H1 (cell line): ENCODE data around the gene SLC4A11. TPM values are rescaled to one million over a fixed set of nuclear protein-coding genes. Genes with fewer than 3 reads are reported as not detected.

Experiments
- CTCF ChIA-PET: fragments of 300-600 bp; sonication (Branson Sonifier 250); formaldehyde crosslinking; loops from one replicate; lab custom pipeline; 2021; ENCODE audit not compliant: partially characterized antibody; lab: Charles Lee
- POLR2A ChIA-PET: fragments of 300-600 bp; sonication (Branson Sonifier 250); formaldehyde crosslinking; loops from one replicate; lab custom pipeline; 2021; ENCODE audit warnings: inconsistent platforms; ENCODE audit not compliant: partially characterized antibody; lab: Charles Lee
- DNase-seq, 2 experiments: peaks; one replicate each; pipeline versions ENCODE4 v3.0.0 to v3.0.0-alpha.2; 2010 to 2022; ENCODE audit warnings: low spot score in 2 of 2, low read depth in 1 of 2, mixed read lengths in 1 of 2
- FAIRE-seq: peaks from 2 replicates; lab custom pipeline; 2011; peaks lifted over from hg19 to GRCh38; lab: Jason Lieb, UNC
- H2AFZ ChIP-seq: 2 replicates; pipeline ENCODE4 v1.8.1; 2012; ENCODE audit warnings: low read length, inconsistent platforms
- H2AK5ac ChIP-seq: 2 replicates; pipeline ENCODE4 v1.6.1; 2013; ENCODE audit warnings: low read depth, low read length
- H2BK120ac ChIP-seq: replicated peaks from 2 replicates; pipeline ENCODE3; 2013; ENCODE audit warnings: low read depth, low read length, inconsistent platforms
- H2BK12ac ChIP-seq: 2 replicates; pipeline ENCODE4 v1.6.1; 2013; ENCODE audit warnings: low read depth, low read length
- H2BK15ac ChIP-seq: 2 replicates; pipeline ENCODE4 v1.6.1; 2013; ENCODE audit warnings: low read length
- H2BK20ac ChIP-seq: 2 replicates; pipeline ENCODE4 v1.6.1; 2013; ENCODE audit warnings: low read length
- H2BK5ac ChIP-seq: 2 replicates; pipeline ENCODE4 v1.6.1; 2013; ENCODE audit warnings: low read depth, low read length
- H3K14ac ChIP-seq: 2 replicates; pipeline ENCODE4 v1.6.1; 2013; ENCODE audit warnings: inconsistent platforms; ENCODE audit not compliant: insufficient read length
- H3K18ac ChIP-seq: 2 replicates; pipeline ENCODE4 v1.6.1; 2013; ENCODE audit warnings: low read length; ENCODE audit errors: extremely low read depth
- H3K23ac ChIP-seq: 2 replicates; pipeline ENCODE4 v1.6.1; 2013; ENCODE audit warnings: inconsistent platforms; ENCODE audit not compliant: insufficient read length
- H3K23me2 ChIP-seq: 2 replicates; pipeline ENCODE4 v1.6.1; 2013; ENCODE audit warnings: low read depth, low read length
- H3K27ac ChIP-seq: 2 replicates; pipeline ENCODE4 v1.6.1; 2011; ENCODE audit warnings: low read depth, low read length, inconsistent platforms
- H3K27me3 ChIP-seq, 4 experiments: replicated peaks in 1 of 4; 1 replicate in 1 of 4; 2 replicates in 3 of 4; pipeline versions ENCODE4 v1.6.1 to v1.8.1; 2011 to 2013; ENCODE audit warnings: low read length in 3 of 4, mild to moderate bottlenecking in 3 of 4, inconsistent platforms in 2 of 4, mixed read lengths in 2 of 4, moderate library complexity in 1 of 4; ENCODE audit not compliant: control insufficient read depth in 3 of 4, insufficient read depth in 3 of 4; ENCODE audit errors: extremely low read depth in 1 of 4
- H3K36me3 ChIP-seq, 4 experiments: 2 replicates each; pipeline versions ENCODE4 v1.6.1 to v1.8.1; 2011 to 2013; ENCODE audit warnings: mild to moderate bottlenecking in 4 of 4, low read length in 3 of 4, moderate library complexity in 2 of 4, control low read depth in 1 of 4, inconsistent platforms in 1 of 4; ENCODE audit not compliant: insufficient read depth in 4 of 4, control insufficient read depth in 2 of 4
- H3K4ac ChIP-seq: replicated peaks from 2 replicates; pipeline ENCODE3; 2013; ENCODE audit warnings: low read length, low read depth, mixed read lengths, inconsistent platforms; ENCODE audit not compliant: insufficient read length
- H3K4me1 ChIP-seq, 4 experiments: replicated peaks in 1 of 4; 1 replicate in 1 of 4; 2 replicates in 3 of 4; pipeline versions ENCODE4 v1.6.1 to v1.8.1; 2011 to 2013; ENCODE audit warnings: low read length in 3 of 4, inconsistent platforms in 2 of 4, mixed read lengths in 1 of 4; ENCODE audit not compliant: insufficient read depth in 4 of 4, control insufficient read depth in 3 of 4
- H3K4me2 ChIP-seq, 2 experiments: 2 replicates each; pipeline versions ENCODE4 v1.6.1 to v1.8.1; 2011 to 2013; ENCODE audit warnings: low read depth in 2 of 2, low read length in 2 of 2, control low read depth in 1 of 2, inconsistent platforms in 1 of 2, mild to moderate bottlenecking in 1 of 2; ENCODE audit not compliant: insufficient read depth in 1 of 2
- H3K4me3 ChIP-seq, 4 experiments: fragments of 200-600, 300-600 bp in 1 of 4; sonication (generic), shearing (Covaris generic), sonication (Bioruptor Twin) in 1 of 4; 2 replicates each; pipeline versions ENCODE4 v1.5.1 to v1.8.1; 2011 to 2016; ENCODE audit warnings: low read length in 4 of 4, low read depth in 3 of 4, control low read depth in 2 of 4, inconsistent platforms in 2 of 4, mild to moderate bottlenecking in 2 of 4, mixed read lengths in 1 of 4, moderate library complexity in 1 of 4; ENCODE audit not compliant: insufficient read depth in 2 of 4; ENCODE audit errors: extremely low read depth in 1 of 4
- H3K56ac ChIP-seq: replicated peaks from 2 replicates; pipeline ENCODE3; 2013; ENCODE audit warnings: low read depth, mild to moderate bottlenecking, mixed read lengths, low read length, inconsistent platforms; ENCODE audit not compliant: insufficient read length
- H3K79me1 ChIP-seq: 2 replicates; pipeline ENCODE4 v1.6.1; 2013; ENCODE audit warnings: low read depth, low read length, control low read depth
- H3K79me2 ChIP-seq, 2 experiments: 2 replicates each; pipeline versions ENCODE4 v1.6.1 to v1.8.1; 2012 to 2013; ENCODE audit warnings: low read length in 2 of 2, mild to moderate bottlenecking in 2 of 2, inconsistent platforms in 1 of 2; ENCODE audit not compliant: insufficient read depth in 2 of 2, control insufficient read depth in 1 of 2
- H3K9ac ChIP-seq, 4 experiments: replicated peaks in 1 of 4; 1 replicate in 1 of 4; 2 replicates in 3 of 4; pipeline versions ENCODE4 v1.6.1 to v1.8.1; 2011 to 2013; ENCODE audit warnings: low read depth in 3 of 4, low read length in 3 of 4, control low read depth in 2 of 4, mild to moderate bottlenecking in 2 of 4, moderate library complexity in 2 of 4, inconsistent platforms in 1 of 4; ENCODE audit errors: extremely low read depth in 1 of 4
- H3K9me3 ChIP-seq, 2 experiments: 2 replicates each; pipeline versions ENCODE4 v1.6.1 to v1.8.1; 2012 to 2013; ENCODE audit warnings: mild to moderate bottlenecking in 2 of 2, moderate library complexity in 2 of 2, control low read depth in 1 of 2, inconsistent platforms in 1 of 2, low read depth in 1 of 2, low read length in 1 of 2, mixed read lengths in 1 of 2; ENCODE audit not compliant: insufficient read depth in 2 of 2
- H4K20me1 ChIP-seq, 2 experiments: replicated peaks in 1 of 2; 2 replicates each; pipeline versions ENCODE3 to v1.8.1; 2011 to 2013; ENCODE audit warnings: inconsistent platforms in 2 of 2, low read length in 2 of 2, mild to moderate bottlenecking in 1 of 2; ENCODE audit not compliant: insufficient read depth in 2 of 2, control insufficient read depth in 1 of 2
- H4K5ac ChIP-seq: 2 replicates; pipeline ENCODE4 v1.6.1; 2013; ENCODE audit warnings: low read length, low read depth, mixed read lengths, inconsistent platforms; ENCODE audit not compliant: insufficient read length
- H4K8ac ChIP-seq: 2 replicates; pipeline ENCODE4 v1.8.0; 2013; ENCODE audit warnings: mild to moderate bottlenecking, moderate library complexity, low read length, inconsistent platforms; ENCODE audit not compliant: insufficient read depth; ENCODE audit errors: extremely low read depth
- H4K91ac ChIP-seq: replicated peaks from 2 replicates; pipeline ENCODE3; 2013; ENCODE audit warnings: low read length, mixed read lengths, inconsistent platforms; ENCODE audit not compliant: insufficient read length
- CHD2 ChIP-seq: IDR thresholded peaks from 2 replicates; pipeline ENCODE4 v1.6.1; 2012; ENCODE audit warnings: low read length, improper control_type of control experiment
- EP300 ChIP-seq, 2 experiments: IDR thresholded peaks; 1 replicate in 1 of 2; 2 replicates in 1 of 2; pipeline ENCODE4 v1.6.1; 2011 to 2012; ENCODE audit warnings: low read depth in 2 of 2, low read length in 2 of 2, mild to moderate bottlenecking in 2 of 2, borderline replicate concordance in 1 of 2, inconsistent platforms in 1 of 2, moderate library complexity in 1 of 2
- JUND ChIP-seq: IDR thresholded peaks from 2 replicates; pipeline ENCODE4 v1.6.1; 2011; ENCODE audit warnings: mild to moderate bottlenecking, improper control_type of control experiment, low read length
- KDM4A ChIP-seq: IDR thresholded peaks from one replicate; pipeline ENCODE4 v1.7.1; 2012; ENCODE audit warnings: low read depth, mild to moderate bottlenecking, moderate library complexity, low read length, inconsistent platforms; ENCODE audit not compliant: severe bottlenecking
- KDM5A ChIP-seq: fragments of 200-600 bp; IDR thresholded peaks from 2 replicates; pipeline ENCODE4 v1.7.1; 2012; ENCODE audit warnings: mild to moderate bottlenecking, low read length, inconsistent platforms, mixed read lengths
- POLR2A ChIP-seq, 2 experiments: IDR thresholded peaks; 1 replicate in 1 of 2; 2 replicates in 1 of 2; pipeline ENCODE4 v1.6.1; 2011; ENCODE audit warnings: low read depth in 2 of 2, low read length in 2 of 2, mild to moderate bottlenecking in 2 of 2; ENCODE audit errors: control extremely low read depth in 1 of 2
- POLR2AphosphoS5 ChIP-seq: IDR thresholded peaks from 2 replicates; pipeline ENCODE4 v1.6.1; 2011; ENCODE audit warnings: low read depth, low read length
- POU5F1 ChIP-seq: IDR thresholded peaks from 2 replicates; pipeline ENCODE4 v1.6.1; 2011; ENCODE audit warnings: low read depth, mild to moderate bottlenecking, low read length, moderate library complexity
- RBBP5 ChIP-seq: IDR thresholded peaks from 2 replicates; pipeline ENCODE4 v1.7.1; 2012; ENCODE audit warnings: low read depth, mild to moderate bottlenecking, inconsistent platforms, low read length, moderate library complexity, borderline replicate concordance
- SIX5 ChIP-seq: IDR thresholded peaks from 2 replicates; pipeline ENCODE4 v1.6.1; 2011; ENCODE audit warnings: mild to moderate bottlenecking, low read depth, low read length
- SP1 ChIP-seq: IDR thresholded peaks from 2 replicates; pipeline ENCODE4 v1.6.1; 2011; ENCODE audit warnings: low read depth, low read length
- YY1 ChIP-seq: IDR thresholded peaks from 2 replicates; pipeline ENCODE4 v1.6.1; 2011; ENCODE audit warnings: low read depth, mild to moderate bottlenecking, low read length
- ZNF274 ChIP-seq: IDR thresholded peaks from 2 replicates; pipeline ENCODE4 v1.7.0; 2012; ENCODE audit warnings: low read length, borderline replicate concordance; ENCODE audit errors: extremely low read depth
- WGBS, 2 experiments: shearing (Covaris generic) in 1 of 2; methylation state at CpG; one replicate each; pipeline versions ENCODE4 v1.1.6 to v1.1.7; 2013 to 2015; ENCODE audit warnings: low lambda C conversion rate in 2 of 2, mixed read lengths in 2 of 2, inconsistent platforms in 1 of 2, low coverage in 1 of 2, missing lambda C conversion rate in 1 of 2; ENCODE audit not compliant: insufficient replicate concordance in 2 of 2, insufficient coverage in 1 of 2, insufficient read length in 1 of 2; ENCODE audit errors: extremely low coverage in 1 of 2, missing lambda C conversion rate in 1 of 2; 5-methylcytosine and 5-hydroxymethylcytosine counted together
- polyA plus RNA-seq, 7 experiments: library from polyadenylated mRNA; depleted of rRNA in 3 of 7; stranded (reverse) in 5 of 7; unstranded in 2 of 7; fragments of >200 nt in 5 of 7; fragments of 200-250 nt in 2 of 7; gene quantifications; 1 replicate in 5 of 7; 2 replicates in 1 of 7; 4 replicates in 1 of 7; pipeline versions ENCODE4 v1.2.1 to v1.2.3, GENCODE V29; 2011 to 2013; ENCODE audit warnings: missing spikeins in 2 of 7, mixed read lengths in 2 of 7
- total RNA-seq: library from RNA; stranded (reverse); fragmentation: NEBNext Ultra II Directional; extraction: Animal tissue kit (Norgen Biotek cat#: 25700); gene quantifications from 2 replicates; pipeline ENCODE4 v1.2.1, GENCODE V29; 2021

Gene SLC4A11
- total and polyA plus RNA-seq, 2 of the 8 experiments (the other 6 are each of a cell fraction or from before 2014, with no cell fraction given) = 11.9 to 32.3 TPM

DNA sequence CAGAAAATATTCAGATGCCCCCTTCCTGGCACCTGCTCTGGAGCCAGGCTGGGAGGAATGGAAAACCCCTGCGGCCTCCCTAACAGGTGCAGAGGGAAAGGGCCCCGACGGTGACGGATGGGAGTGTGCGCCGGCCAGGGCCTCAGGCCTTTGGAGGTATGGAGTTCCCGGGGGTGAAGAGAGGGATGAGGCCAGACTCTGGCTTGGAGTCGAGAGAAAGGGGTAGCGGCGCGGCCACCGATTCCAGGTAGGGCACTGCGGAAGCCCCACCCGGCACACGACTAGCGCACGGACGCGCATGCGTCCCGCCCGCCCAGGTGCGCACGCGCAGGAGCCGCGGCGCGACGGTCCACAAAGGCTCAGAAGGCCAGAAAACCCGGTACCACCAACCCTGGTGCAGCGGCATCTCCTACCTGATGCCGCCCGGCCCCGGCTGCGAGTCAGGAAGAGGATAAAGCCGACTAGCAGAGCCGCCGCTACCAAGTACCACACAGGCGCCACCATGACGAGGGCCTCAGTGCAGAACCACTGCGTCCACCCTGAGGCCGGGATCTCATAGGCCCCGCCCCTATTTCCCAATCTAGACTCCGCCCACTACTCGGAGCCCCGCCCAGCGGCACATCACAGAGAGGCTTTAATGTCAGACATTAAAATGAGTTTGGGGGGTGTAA lies 34.7 kb downstream of the SLC4A11 start, which contains the start of gene DDRGK1:
Gene DDRGK1, minus strand, starts transcription at position 559 of the 671 bp plus-strand sequence. Its CDS starts 55 bp downstream, at position 504.
- Histone ChIP-seq H2BK15ac (no peak within 1 kb of the TSS), H2BK120ac (no peak within 1 kb of the TSS), H3K4me3 (peak within 1 kb of the TSS; percentile 83 to 93 (median 88)), H3K4me2 (peak within 1 kb of the TSS; percentile 94 to 99), H3K4ac (peak within 1 kb of the TSS; percentile 99), H2AFZ (peak within 1 kb of the TSS; percentile 70; the same call in 1 of the 2 replicates), H3K18ac (peak within 1 kb of the TSS; percentile 88; the same call in 1 of the 2 replicates), H3K14ac (peak within 1 kb of the TSS; percentile 68), H3K27ac (peak within 1 kb of the TSS; percentile 77; the same call in 1 of the 2 replicates), H4K5ac (peak within 1 kb of the TSS; percentile 100), H4K20me1 (peaks cover 0 to 4% of the 10 kb centered on the region in 2 experiments), H4K91ac (peak within 1 kb of the TSS; percentile 65), H3K79me1 (peaks cover 10% of the 10 kb centered on the region), H3K36me3 (peaks cover 11 to 22% (median 13%) of the 10 kb centered on the region in 4 experiments; a peak in 7 of 8 replicates), H2BK5ac (peak within 1 kb of the TSS; percentile 92), H2BK20ac (no peak within 1 kb of the TSS), H3K79me2 (peaks cover 4 to 26% of the 10 kb centered on the region in 2 experiments; a peak in 2 of 4 replicates), H3K9ac (peak within 1 kb of the TSS; percentile 52 to 91 (median 85)), H3K27me3 (no peaks in the 10 kb centered on the region), H3K56ac (peak within 1 kb of the TSS; percentile 96), H3K4me1 (peaks cover 0 to 8% (median 6%) of the 10 kb centered on the region in 4 experiments; a peak in 6 of 7 replicates), H3K23ac (no peak within 1 kb of the TSS), H3K23me2 (peaks cover 5% of the 10 kb centered on the region), H4K8ac (peak within 1 kb of the TSS; percentile 97), H2AK5ac (no peak within 1 kb of the TSS; the same call in 1 of the 2 replicates), H2BK12ac (no peak within 1 kb of the TSS), H3K9me3 (no peaks in the 10 kb centered on the region)
- ChIA-PET POLR2A (interaction anchor here (1.0 to 1.7 kb wide), 6 partner anchors 14 to 542 kb away, joined by 3 to 8 read pairs (median 3); no protein-coding TSS in a partner anchor), CTCF (interaction anchor here (1.0 to 1.1 kb wide), 3 partner anchors 15 to 73 kb away, joined by 3 to 4 read pairs (median 3); no protein-coding TSS in a partner anchor)
- WGBS, 2 experiments = 1% methylated on average over 44 of the region's 48 CpGs; no CpG with 5 or more reads in 1 of the 2 experiments
- FAIRE-seq = no peak
- peak in 1 of 2 experiments; percentile 97 for DNase-seq
- TF ChIP-seq KDM5A (no peak), ZNF274 (no peak), SP1 (peak; percentile 54; the same call in 1 of the 2 replicates), RBBP5 (peak; percentile 39; the same call in 1 of the 2 replicates), YY1 (peak; percentile 71; the same call in 1 of the 2 replicates), CHD2 (no peak), POU5F1 (no peak), POLR2AphosphoS5 (peak; percentile 90), SIX5 (no peak), EP300 (IDR thresholded peaks at IDR 0.05; ENCODE audit: borderline replicate concordance in 1 of 2, low read depth in 2 of 2, low read length in 2 of 2) (no peak), JUND (no peak), KDM4A (peak; percentile 80), POLR2A (IDR thresholded peaks at IDR 0.05; ENCODE audit: control extremely low read depth in 1 of 2, low read depth in 2 of 2, low read length in 2 of 2) (peak; percentile 88 to 93)
